AG08396 (cell line): Measurements from ENCODE around the gene USP32.

Experiments used
- DNase-seq: peaks from one replicate; pipeline ENCODE4 v3.0.0; 2012; ENCODE audit warnings: low spot score, mixed read lengths

USP32 gene

GRCh38 chr17:60153606-60154390, 238.1 kb downstream of the USP32 start:
- DNase-seq: no peak

- DNase-seq: no peak
Observed at GRCh38 chr17:60151355-60151754, 240.6 kb downstream of the USP32 start.

GRCh38 chr17:60149691-60150582, 242.0 kb downstream of the USP32 start, which contains the start of gene CA4:
Gene CA4 (plus strand): TSS chr17:60149973. CDS start chr17:60150035, 62 bp downstream.
- DNase-seq: no peak

GRCh38 chr17:60148373-60148772, 243.6 kb downstream of the USP32 start:
- DNase-seq: no peak

GRCh38 chr17:60147553-60148223, 244.2 kb downstream of the USP32 start:
- no peak for DNase-seq

GRCh38 chr17:60146206-60146605, 245.7 kb downstream of the USP32 start:
- no peak for DNase-seq

- no peak for DNase-seq
Observed at GRCh38 chr17:60145006-60145935, 246.7 kb downstream of the USP32 start.

- DNase-seq: peak; percentile 84
Observed at GRCh38 chr17:60142872-60143499, 248.9 kb downstream of the USP32 start.

- DNase-seq: no peak
Observed at GRCh38 chr17:60141111-60142018, 250.6 kb downstream of the USP32 start.

- peak; percentile 84 for DNase-seq
Observed at GRCh38 chr17:60139438-60140285, 252.3 kb downstream of the USP32 start.

GRCh38 chr17:60138769-60139437, 253.0 kb downstream of the USP32 start:
- no peak for DNase-seq

GRCh38 chr17:60137731-60138130, 254.2 kb downstream of the USP32 start:
- no peak for DNase-seq

GRCh38 chr17:60135951-60136666, 255.8 kb downstream of the USP32 start:
- no peak for DNase-seq

GRCh38 chr17:60135151-60135950, 256.6 kb downstream of the USP32 start:
- peak; percentile 97 for DNase-seq

GRCh38 chr17:60134396-60135150, 257.4 kb downstream of the USP32 start:
- DNase-seq: peak; percentile 62

GRCh38 chr17:60130466-60130865, 261.5 kb downstream of the USP32 start:
- DNase-seq: no peak
